PC-9 (cell line): ENCODE measurements around the gene P2RX5. TPM values are rescaled to one million over a fixed set of nuclear protein-coding genes. Genes with fewer than 3 reads are reported as not detected.

Experiments used
- BruUV-seq: library from RNA; stranded (reverse); fragments of 400-500 nt; replicated peaks from 2 replicates; lab custom pipeline; 2021; lab: Mats Ljungman, UMichigan
- CTCF ChIA-PET: fragments of 300-600 bp; sonication (Branson Sonifier 250); formaldehyde crosslinking; loops from one replicate; lab custom pipeline; 2022; ENCODE audit warnings: antibody characterized with exemption; lab: Charles Lee
- POLR2A ChIA-PET: fragments of 300-600 bp; sonication (Branson Sonifier 250); formaldehyde crosslinking; loops from one replicate; lab custom pipeline; 2022; ENCODE audit warnings: antibody characterized with exemption; ENCODE audit not compliant: unreplicated experiment; lab: Charles Lee
- DNase-seq, 2 experiments: peaks; one replicate each; pipeline versions ENCODE4 v3.0.0 to v3.0.0-alpha.2; 2015 to 2022; ENCODE audit warnings: mixed read lengths in 1 of 2
- H2AFZ ChIP-seq: fragments of 200-600 bp; sonication (generic); 2 replicates; pipeline ENCODE4 v1.8.1; 2017; ENCODE audit warnings: antibody characterized with exemption
- H3F3A ChIP-seq: fragments of 200-600 bp; sonication (generic); 2 replicates; pipeline ENCODE4 v1.8.1; 2017; ENCODE audit warnings: antibody characterized with exemption, mild to moderate bottlenecking, low read depth; ENCODE audit not compliant: insufficient read depth
- H3K27ac ChIP-seq: fragments of 200-600 bp; sonication (generic); 2 replicates; pipeline ENCODE4 v1.6.1; 2016; ENCODE audit warnings: mixed run types
- H3K27me3 ChIP-seq: fragments of 200-600 bp; sonication (generic); 2 replicates; pipeline ENCODE4 v1.6.1; 2016; ENCODE audit warnings: low read depth, mixed run types; ENCODE audit not compliant: insufficient read depth
- H3K36me3 ChIP-seq: fragments of 200-600 bp; sonication (generic); 2 replicates; pipeline ENCODE4 v1.6.1; 2016; ENCODE audit warnings: low read depth, mixed run types
- H3K4me1 ChIP-seq: fragments of 200-600 bp; sonication (generic); replicated peaks from 2 replicates; pipeline ENCODE4 v1.6.1; 2016; ENCODE audit warnings: mixed run types; ENCODE audit not compliant: insufficient read depth
- H3K4me2 ChIP-seq: fragments of 200-600 bp; sonication (generic); 2 replicates; pipeline ENCODE4 v1.6.1; 2017; ENCODE audit warnings: mixed run types
- H3K4me3 ChIP-seq: fragments of 200-600 bp; sonication (generic); 2 replicates; pipeline ENCODE4 v1.6.1; 2016; ENCODE audit warnings: mixed run types
- H3K79me2 ChIP-seq: fragments of 200-600 bp; sonication (generic); 2 replicates; pipeline ENCODE4 v1.6.1; 2017; ENCODE audit warnings: low read depth, mixed run types
- H3K9me2 ChIP-seq: fragments of 200-600 bp; sonication (generic); 2 replicates; pipeline ENCODE4 v1.8.1; 2017; ENCODE audit warnings: mild to moderate bottlenecking; ENCODE audit not compliant: insufficient read depth
- H3K9me3 ChIP-seq: fragments of 200-600 bp; sonication (generic); 2 replicates; pipeline ENCODE4 v1.8.1; 2016; ENCODE audit warnings: low read depth; ENCODE audit not compliant: insufficient read depth
- H4K20me1 ChIP-seq: fragments of 200-600 bp; sonication (generic); 2 replicates; pipeline ENCODE4 v1.8.1; 2017; ENCODE audit not compliant: insufficient read depth
- EZH2 ChIP-seq: fragments of 200-600 bp; sonication (generic); IDR thresholded peaks from 2 replicates; pipeline ENCODE4 v1.8.0; 2017; ENCODE audit warnings: antibody characterized with exemption, low read depth
- intact Hi-C: fragments of 100-400 bp; cut with micrococcal nuclease; formaldehyde crosslinking; loops from one replicate; pipeline ENCODE4 v1.10.0; 2022; ENCODE audit not compliant: unreplicated experiment
- total RNA-seq: library from RNA; stranded (reverse); gene quantifications from 2 replicates; pipeline ENCODE4 v1.2.3, GENCODE V29; 2021
- TF ChIP-seq, protein P1 (sequence below): fragments of 200-600 bp; sonication (generic); conservative IDR thresholded peaks from 2 replicates; pipeline ENCODE4 v1.6.1; 2017; ENCODE audit warnings: mixed run types, antibody characterized with exemption, mild to moderate bottlenecking, moderate library complexity

Gene P2RX5
- total RNA-seq, 1 experiment from 2014 or later: 18.3 TPM

DNA sequence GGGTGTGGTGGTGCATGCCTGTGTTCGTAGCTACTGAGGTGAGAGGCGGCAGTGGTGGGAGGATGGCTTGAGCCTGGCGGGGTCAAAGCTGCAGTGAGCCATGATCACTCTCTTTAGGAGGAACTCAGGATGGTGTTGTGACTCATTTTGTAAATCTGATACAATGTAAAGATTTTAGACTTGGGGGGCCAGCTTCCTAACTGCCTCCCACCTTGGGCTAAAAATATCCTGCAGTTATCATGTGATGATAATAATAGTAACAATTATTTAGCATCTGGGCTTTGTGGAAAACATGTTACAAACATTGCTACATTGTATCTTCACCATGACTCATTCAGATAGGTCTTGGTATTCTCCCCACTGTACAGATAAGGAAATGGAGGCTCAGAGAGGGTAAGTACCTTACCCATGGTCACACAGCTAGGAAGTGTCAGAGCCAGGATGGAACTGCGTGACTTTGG is 52.0 kb downstream of the P2RX5 start:
- POLR2A ChIA-PET: interaction anchor here (0.5 to 0.6 kb wide), 2 partner anchors 104 to 1228 kb away, joined by 4 to 6 read pairs; no protein-coding TSS in a partner anchor
- CTCF ChIA-PET: no interaction called here

DNA sequence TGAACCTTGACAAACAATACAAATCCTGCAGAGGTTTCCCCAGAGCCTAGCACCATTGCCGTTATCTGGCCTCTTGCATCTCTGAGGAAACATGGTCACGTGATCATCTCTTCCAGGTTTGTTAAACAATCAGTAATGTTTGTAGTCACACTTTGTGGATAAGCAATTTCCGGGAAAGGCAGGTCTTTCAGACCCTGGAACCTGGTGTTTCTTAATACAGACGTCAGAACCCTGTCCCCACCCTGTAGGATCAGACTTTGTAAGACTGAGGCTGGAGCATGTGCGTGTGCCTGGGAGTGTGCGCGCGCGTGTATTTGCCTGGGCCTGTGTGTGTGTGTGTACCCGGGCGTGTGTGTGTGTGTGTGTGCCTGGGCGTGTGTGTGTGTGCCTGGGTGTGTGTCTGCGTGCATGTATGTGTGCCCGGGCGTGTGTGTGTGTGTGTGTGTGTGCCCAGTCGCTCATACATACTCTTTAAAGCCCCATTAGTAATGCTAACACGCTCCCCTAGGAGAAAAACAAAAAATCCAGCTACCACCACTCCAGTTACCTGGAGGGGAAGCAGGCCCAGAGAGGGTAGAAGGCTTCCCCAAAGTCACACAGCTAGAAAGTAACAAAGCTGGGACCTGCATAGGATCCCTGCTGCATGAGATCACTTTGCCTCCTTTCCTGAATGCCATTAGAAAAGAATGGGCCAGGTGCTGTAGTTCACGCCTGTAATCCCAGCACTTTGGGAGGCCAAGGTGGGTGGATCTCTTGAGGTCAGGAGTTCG is 54.1 kb downstream of the P2RX5 start:
- Histone ChIP-seq H3K9me3 (no peaks in the 10 kb centered on the region), H3K9me2 (no peaks in the 10 kb centered on the region), H3K4me2 (no peak overlapping the region), H2AFZ (no peak overlapping the region), H3K27ac (no peak overlapping the region), H3K4me3 (no peak overlapping the region), H3K4me1 (0 out of 2 replicates have a peak, but pooled peaks cover 6% of the 10 kb centered on the region), H3F3A (0 out of 2 replicates have a peak, but pooled peaks cover 11% of the 10 kb centered on the region), H3K36me3 (no peaks in the 10 kb centered on the region), H3K27me3 (no peaks in the 10 kb centered on the region), H3K79me2 (peaks cover 5% of the 10 kb centered on the region; the same call in 1 of the 2 replicates), H4K20me1 (peaks cover 4% of the 10 kb centered on the region; the same call in 1 of the 2 replicates)
- intact Hi-C loops: no loop called here
- ChIA-PET POLR2A (no interaction called here), CTCF (no interaction called here)
- no peak for DNase-seq
- no TSS peak for BruUV-seq
- TF ChIP-seq, protein P1, sequence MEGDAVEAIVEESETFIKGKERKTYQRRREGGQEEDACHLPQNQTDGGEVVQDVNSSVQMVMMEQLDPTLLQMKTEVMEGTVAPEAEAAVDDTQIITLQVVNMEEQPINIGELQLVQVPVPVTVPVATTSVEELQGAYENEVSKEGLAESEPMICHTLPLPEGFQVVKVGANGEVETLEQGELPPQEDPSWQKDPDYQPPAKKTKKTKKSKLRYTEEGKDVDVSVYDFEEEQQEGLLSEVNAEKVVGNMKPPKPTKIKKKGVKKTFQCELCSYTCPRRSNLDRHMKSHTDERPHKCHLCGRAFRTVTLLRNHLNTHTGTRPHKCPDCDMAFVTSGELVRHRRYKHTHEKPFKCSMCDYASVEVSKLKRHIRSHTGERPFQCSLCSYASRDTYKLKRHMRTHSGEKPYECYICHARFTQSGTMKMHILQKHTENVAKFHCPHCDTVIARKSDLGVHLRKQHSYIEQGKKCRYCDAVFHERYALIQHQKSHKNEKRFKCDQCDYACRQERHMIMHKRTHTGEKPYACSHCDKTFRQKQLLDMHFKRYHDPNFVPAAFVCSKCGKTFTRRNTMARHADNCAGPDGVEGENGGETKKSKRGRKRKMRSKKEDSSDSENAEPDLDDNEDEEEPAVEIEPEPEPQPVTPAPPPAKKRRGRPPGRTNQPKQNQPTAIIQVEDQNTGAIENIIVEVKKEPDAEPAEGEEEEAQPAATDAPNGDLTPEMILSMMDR: no peak

More for the DNA sequence above, 52.0 kb downstream of the P2RX5 start:
- no peak overlapping the region for H3K4me3 ChIP-seq
- intact Hi-C loops: no loop called here
- H3K27ac ChIP-seq: no peak overlapping the region
- no peaks in the 10 kb centered on the region for H3K36me3 ChIP-seq
- peaks cover 4% of the 10 kb centered on the region; the same call in 1 of the 2 replicates for H4K20me1 ChIP-seq
- 0 out of 2 replicates have a peak, but pooled peaks cover 11% of the 10 kb centered on the region for H3F3A ChIP-seq
- no peaks in the 10 kb centered on the region for H3K4me1 ChIP-seq
- no peak for DNase-seq
- H3K4me2 ChIP-seq: no peak overlapping the region
- no peak overlapping the region for H2AFZ ChIP-seq
- TF ChIP-seq EZH2: no peak
- H3K79me2 ChIP-seq: no peaks in the 10 kb centered on the region
- H3K9me3 ChIP-seq: no peaks in the 10 kb centered on the region
- no peaks in the 10 kb centered on the region for H3K27me3 ChIP-seq
- BruUV-seq: no TSS peak
- no peaks in the 10 kb centered on the region for H3K9me2 ChIP-seq

DNA sequence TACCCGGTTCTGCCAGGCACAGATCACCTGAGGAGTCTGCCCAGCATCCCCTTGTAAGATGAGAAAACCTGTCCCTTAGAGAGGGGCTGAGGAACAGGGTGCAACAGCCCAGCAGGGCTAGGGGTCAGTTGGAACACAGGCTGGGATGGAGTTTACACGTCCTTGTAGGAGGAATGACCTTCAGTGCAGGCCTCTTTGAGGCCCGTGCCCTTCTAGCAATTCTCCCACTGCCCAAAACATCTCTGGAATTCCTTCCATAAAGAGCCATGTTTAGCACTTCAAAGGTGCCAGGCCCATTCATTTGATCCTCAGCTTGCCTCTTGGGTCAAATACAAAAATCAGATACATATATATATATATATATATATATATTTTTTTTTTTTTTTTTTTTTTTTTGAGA is 54.9 kb downstream of the P2RX5 start:
- no peak for DNase-seq
- Histone ChIP-seq H3K4me2 (no peak overlapping the region), H3K9me2 (no peaks in the 10 kb centered on the region), H3K9me3 (no peaks in the 10 kb centered on the region), H4K20me1 (peaks cover 2% of the 10 kb centered on the region; the same call in 1 of the 2 replicates), H3K36me3 (no peaks in the 10 kb centered on the region), H3K4me3 (no peak overlapping the region), H2AFZ (no peak overlapping the region), H3K27ac (no peak overlapping the region), H3K79me2 (peaks cover 5% of the 10 kb centered on the region; the same call in 1 of the 2 replicates), H3K4me1 (0 out of 2 replicates have a peak, but pooled peaks cover 6% of the 10 kb centered on the region), H3K27me3 (no peaks in the 10 kb centered on the region), H3F3A (0 out of 2 replicates have a peak, but pooled peaks cover 11% of the 10 kb centered on the region)
- ChIA-PET POLR2A (no interaction called here), CTCF (no interaction called here)
- intact Hi-C loops: no loop called here
- TF ChIP-seq, protein P1: no peak
- TF ChIP-seq EZH2: no peak
- no TSS peak for BruUV-seq
